Measurements from ENCODE around the gene FOLR3. TPM values are rescaled to one million over a fixed set of nuclear protein-coding genes. Genes with fewer than 3 reads are reported as not detected.

The FOLR3 gene
- polyA plus RNA-seq, 1 of the 3 experiments (the other 2 are of a cell fraction) = not detected

- peaks cover 42% of the 10 kb centered on the region for H3K79me2 ChIP-seq (ENCODE audit: insufficient read depth)
- no peak overlapping the region for H3K27ac ChIP-seq (ENCODE audit: low read depth in 2 of 2, low read length in 1 of 2)
- no peak for DNase-seq
- H2AFZ ChIP-seq (ENCODE audit: low read depth) = no peak overlapping the region
- H3K4me2 ChIP-seq = no peak overlapping the region
- POLR2A ChIA-PET = interaction anchor here (1.2 kb wide), 1 partner anchor 14 kb away, joined by 3 read pairs; the partner anchor contains the start of gene ANAPC15
- no peaks in the 10 kb centered on the region for H4K20me1 ChIP-seq (ENCODE audit: insufficient read depth)
- H3F3A ChIP-seq (replicated peaks; ENCODE audit: insufficient read depth) = peaks cover 4% of the 10 kb centered on the region
- TF ChIP-seq GATA2 (CRISPR knock-in tag; IDR thresholded peaks at IDR 0.05) = no peak
- no peak for TF ChIP-seq MAX (IDR thresholded peaks at IDR 0.05; ENCODE audit: low read depth)
- TF ChIP-seq RAD21 (IDR thresholded peaks at IDR 0.05; ENCODE audit: low read length) = no peak
- no peak for TF ChIP-seq EP300 (IDR thresholded peaks at IDR 0.05; ENCODE audit: borderline replicate concordance in 1 of 2, low read depth in 1 of 2, low read length in 1 of 2)
- no peak for TF ChIP-seq RCOR1 (IDR thresholded peaks at IDR 0.05; ENCODE audit: low read length)
- TF ChIP-seq TEAD4 (IDR thresholded peaks at IDR 0.05; ENCODE audit: borderline replicate concordance, insufficient read depth) = no peak
- TF ChIP-seq REST (IDR thresholded peaks at IDR 0.05; ENCODE audit: low read depth, low read length) = no peak
- no peak for TF ChIP-seq POLR2AphosphoS5 (IDR thresholded peaks at IDR 0.05; ENCODE audit: low read depth, low read length)
- no peak for TF ChIP-seq NRF1 (IDR thresholded peaks at IDR 0.05; ENCODE audit: low read depth, low read length)
- no peak for TF ChIP-seq YY1 (IDR thresholded peaks at IDR 0.05; ENCODE audit: low read depth)
- no peak for TF ChIP-seq MEF2A (IDR thresholded peaks at IDR 0.05; ENCODE audit: borderline replicate concordance, low read depth)
- no peak for TF ChIP-seq FOXJ3 (CRISPR knock-in tag; IDR thresholded peaks at IDR 0.05)
- no peak for TF ChIP-seq EZH2phosphoT487 (IDR thresholded peaks at IDR 0.05; ENCODE audit: borderline replicate concordance, low read depth)
- no peak for TF ChIP-seq CTCF (IDR thresholded peaks at IDR 0.05)
- no peak for TF ChIP-seq SIN3A (IDR thresholded peaks at IDR 0.05; ENCODE audit: borderline replicate concordance, low read depth, low read length)
- no peak for TF ChIP-seq GABPA (IDR thresholded peaks at IDR 0.05; ENCODE audit: low read depth)
- TF ChIP-seq PBX3 (IDR thresholded peaks at IDR 0.05) = no peak
- no peaks in the 10 kb centered on the region for H3K9me3 ChIP-seq
- CTCF ChIA-PET = interaction anchor here (0.8 to 16.4 kb wide), 7 partner anchors 8 to 332 kb away, joined by 3 to 416 read pairs (median 3); no protein-coding TSS in a partner anchor
- H3K36me3 ChIP-seq (replicated peaks in 1 of 2; ENCODE audit: control insufficient read depth in 1 of 2, insufficient read depth in 2 of 2, low read length in 1 of 2) = peaks cover 14 to 57% of the 10 kb centered on the region in 2 experiments
- no peak overlapping the region for H3K4me3 ChIP-seq (ENCODE audit: low read depth in 2 of 2, low read length in 1 of 2)
- no peaks in the 10 kb centered on the region for H3K9me2 ChIP-seq
- H3K27me3 ChIP-seq (ENCODE audit: insufficient read depth) = no peaks in the 10 kb centered on the region
- WGBS (ENCODE audit: low lambda C conversion rate) = 100% methylated on average over 3 of the region's 3 CpGs
- H3K9ac ChIP-seq = no peak overlapping the region
- peaks cover 3 to 23% of the 10 kb centered on the region in 2 experiments; a peak in 2 of 4 replicates for H3K4me1 ChIP-seq (ENCODE audit: control insufficient read depth in 1 of 2, insufficient read depth in 2 of 2, low read depth in 1 of 2, low read length in 1 of 2)
These were observed 36.8 kb upstream of the FOLR3 start for GRCh38 chr11:72098741-72099140.

All from SK-N-SH (cell line).